Gastroesophageal sphincter (tissue), 2 donors: ENCODE results near the gene ARL4C.

Source experiments
- EP300 ChIP-seq: sonication (generic); formaldehyde crosslinking; IDR thresholded peaks from one replicate; pipeline ENCODE4 v1.6.1; 2017; ENCODE audit warnings: antibody characterized with exemption, mild to moderate bottlenecking
- POLR2A ChIP-seq, 2 donors: fragments of 450-650 bp; IDR thresholded peaks; one replicate each; pipeline ENCODE4 v1.6.1; 2017; ENCODE audit warnings: antibody characterized with exemption in 2 of 2, mild to moderate bottlenecking in 2 of 2, moderate library complexity in 1 of 2
- POLR2AphosphoS5 ChIP-seq: sonication (generic); formaldehyde crosslinking; IDR thresholded peaks from one replicate; pipeline ENCODE4 v1.6.1; 2017; ENCODE audit warnings: antibody characterized with exemption

GRCh38 chr2:234458466-234458865 is 38.4 kb downstream of the ARL4C start:
- no peak for TF ChIP-seq EP300
- TF ChIP-seq POLR2AphosphoS5: no peak
- TF ChIP-seq POLR2A (IDR thresholded peaks at IDR 0.05): no peak
